GM21360 (cell line): ENCODE data around the gene DSCAML1.

Source experiments
- ATAC-seq: cut with Tn5 transposase; IDR thresholded peaks from one replicate; pipeline ENCODE4 v1.9.1; 2021; ENCODE audit warnings: mild to moderate bottlenecking, moderate library complexity; ENCODE audit not compliant: unreplicated experiment

Gene DSCAML1

DNA sequence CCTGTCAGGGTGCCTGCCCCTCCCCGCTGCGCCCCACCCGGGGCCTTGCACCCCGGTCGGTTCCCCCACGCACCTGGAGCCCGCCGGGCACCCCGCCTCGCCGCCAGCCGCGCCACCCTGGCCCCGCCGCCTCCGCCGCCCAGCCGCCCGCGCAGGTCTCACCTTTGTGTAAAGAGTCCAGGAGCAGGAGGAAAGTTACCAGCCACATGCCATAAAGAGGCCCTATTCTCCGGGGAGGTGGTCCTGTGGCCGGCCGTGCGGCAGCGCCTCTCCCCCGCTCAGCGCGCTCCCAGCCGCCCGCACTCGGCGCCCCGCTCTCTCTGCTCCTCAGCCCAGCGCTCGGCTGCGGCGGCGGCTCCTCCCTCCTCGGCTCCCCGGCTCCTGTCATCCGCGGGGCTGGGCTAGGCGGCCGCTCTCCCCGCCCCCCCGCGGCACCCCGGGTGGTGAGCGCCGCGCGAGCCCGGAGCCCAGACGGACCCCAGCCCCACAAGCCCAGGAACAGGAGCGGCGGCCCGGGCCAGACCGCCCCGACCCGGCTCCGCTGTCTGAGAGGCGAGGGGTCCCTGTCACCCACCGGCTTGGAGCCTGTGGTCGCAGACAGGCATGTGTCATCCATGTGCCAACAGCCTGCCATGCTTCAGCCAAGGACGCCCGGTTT lies at the start of gene DSCAML1:
DSCAML1 (minus strand) TSS at position 345 of the 658 bp plus-strand sequence; CDS start at position 208, 137 bp downstream.
- no peak for ATAC-seq

DNA sequence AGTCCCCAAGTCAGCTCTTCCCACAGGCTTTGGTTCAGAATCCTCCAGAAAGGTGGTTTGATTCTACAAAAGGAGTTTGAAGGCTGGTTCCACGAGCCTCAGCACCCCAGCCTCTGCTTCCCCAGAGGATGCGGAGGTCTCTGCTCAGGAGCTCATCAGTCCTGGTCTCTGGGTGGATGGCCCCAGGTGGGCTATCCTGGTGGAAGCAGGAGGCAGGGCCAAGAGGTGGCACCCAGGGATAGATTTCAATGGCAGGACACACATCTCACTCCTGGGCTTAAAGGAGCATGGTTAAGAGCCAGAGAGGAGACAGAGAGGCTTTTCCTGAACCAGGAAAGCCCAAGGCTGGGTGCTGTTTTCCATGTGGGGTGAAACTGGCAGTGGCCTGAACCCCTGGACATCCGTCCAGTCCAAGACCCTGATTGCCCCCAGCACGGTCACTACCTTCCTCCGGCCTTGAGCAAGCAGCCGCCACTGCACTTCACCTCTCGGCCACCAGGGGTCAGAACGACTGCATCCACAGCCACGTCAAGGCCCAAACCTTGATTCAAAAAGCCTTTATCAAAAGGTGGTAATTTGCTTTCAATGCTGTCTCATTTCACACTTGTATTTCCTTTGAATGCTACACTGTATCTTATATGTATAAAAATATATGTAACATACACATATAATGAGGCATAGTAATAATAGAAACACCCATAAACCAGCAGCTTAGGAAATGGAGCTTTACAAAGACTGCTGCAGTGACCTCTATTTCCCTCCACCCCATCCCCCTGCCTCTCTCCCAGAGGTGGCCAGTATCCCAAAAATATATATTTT lies 46.9 kb upstream of the DSCAML1 start:
- ATAC-seq: no peak

GRCh38 chr11:117842131-117842941 lies 45.3 kb upstream of the DSCAML1 start:
- ATAC-seq: no peak

DNA sequence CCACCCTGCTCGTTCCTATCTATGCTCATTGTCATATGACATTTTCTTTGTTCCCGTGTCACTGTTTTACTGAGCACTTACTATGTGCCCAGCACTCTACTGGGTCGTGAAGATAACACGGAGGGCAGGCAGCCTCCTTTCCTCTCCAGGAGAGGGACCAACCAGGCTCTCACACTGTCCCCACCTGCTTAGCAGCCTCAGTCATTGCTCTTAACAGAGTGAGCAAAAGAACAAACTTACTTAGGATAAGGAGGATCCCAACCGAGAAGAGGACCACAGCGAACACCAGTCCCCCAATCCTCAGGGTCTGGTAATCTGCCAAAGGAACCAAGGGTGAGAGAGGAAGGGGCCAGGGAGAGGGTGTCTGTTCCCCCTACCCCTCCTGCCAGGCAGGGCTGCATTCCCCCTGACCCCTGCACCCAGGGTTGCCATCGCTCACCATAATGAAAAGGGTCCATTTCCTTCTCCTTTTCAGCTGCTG lies 44.6 kb upstream of the DSCAML1 start:
- no peak for ATAC-seq

GRCh38 chr11:117840881-117841550 lies 44.0 kb upstream of the DSCAML1 start:
- no peak for ATAC-seq

DNA sequence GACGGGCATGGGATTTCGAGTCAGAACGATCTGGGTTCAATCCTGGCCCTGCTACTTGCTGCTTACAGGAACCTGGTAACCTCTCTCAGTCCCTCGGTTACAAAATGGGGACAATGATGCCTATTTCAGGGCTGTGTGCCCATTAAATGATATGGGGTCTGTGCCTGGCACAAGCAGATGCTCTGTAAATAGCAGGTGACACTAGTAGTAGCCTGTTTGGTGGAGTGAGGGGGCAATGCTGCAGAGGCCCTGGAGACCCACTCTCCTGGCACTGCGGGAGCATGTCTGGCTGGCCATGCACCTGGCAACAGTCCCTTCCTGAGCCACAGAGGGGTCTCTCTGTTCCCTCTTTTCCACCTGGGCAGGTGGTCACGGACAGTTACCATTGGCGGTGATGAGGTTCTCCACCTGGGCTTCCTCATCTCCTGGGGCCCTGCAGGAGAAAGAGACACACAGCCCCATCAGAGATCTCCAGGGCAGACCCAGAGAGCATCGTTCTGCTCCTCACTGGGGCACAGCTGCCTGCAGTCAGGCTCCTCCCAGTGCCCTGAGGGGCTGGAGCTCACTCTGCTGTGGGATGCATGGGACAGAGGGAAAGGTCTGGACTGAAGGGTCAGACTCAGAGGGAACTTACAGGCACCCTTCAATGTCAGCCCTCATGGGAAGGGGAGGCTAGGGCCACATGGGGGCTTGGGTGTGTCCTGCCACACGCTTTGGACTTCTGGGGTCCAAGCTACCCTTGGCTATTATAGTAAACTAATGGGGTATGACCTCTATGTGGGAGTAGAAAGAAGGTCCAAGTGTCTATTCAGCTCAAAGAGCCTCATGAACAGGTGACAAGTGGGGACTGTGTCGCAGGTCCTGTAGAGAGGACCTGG lies 43.2 kb upstream of the DSCAML1 start:
- ATAC-seq: no peak

DNA sequence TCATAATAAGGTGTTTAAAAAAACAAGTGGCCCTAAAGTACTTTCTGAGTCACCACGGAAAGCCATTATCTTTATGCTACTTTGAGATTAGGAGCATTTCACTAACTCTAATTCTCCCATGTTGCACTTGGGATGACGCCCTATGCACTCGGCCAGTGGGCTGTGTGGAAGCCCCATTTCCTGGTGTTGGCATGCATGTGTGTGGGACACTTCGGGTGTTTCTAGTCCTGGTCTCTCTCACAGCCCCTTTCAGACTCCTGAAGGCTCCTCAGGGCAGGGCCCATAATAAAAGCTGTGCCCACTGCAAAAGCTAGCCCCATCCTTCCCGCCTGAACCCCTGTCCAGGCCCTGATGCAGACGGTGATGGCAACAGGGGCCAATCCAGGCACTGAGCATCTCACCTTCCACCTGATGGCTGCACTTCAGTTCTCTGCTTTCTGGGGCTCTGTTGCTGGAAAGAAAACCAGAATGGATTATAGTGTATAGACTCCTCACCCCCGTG lies 42.4 kb upstream of the DSCAML1 start:
- no peak for ATAC-seq

DNA sequence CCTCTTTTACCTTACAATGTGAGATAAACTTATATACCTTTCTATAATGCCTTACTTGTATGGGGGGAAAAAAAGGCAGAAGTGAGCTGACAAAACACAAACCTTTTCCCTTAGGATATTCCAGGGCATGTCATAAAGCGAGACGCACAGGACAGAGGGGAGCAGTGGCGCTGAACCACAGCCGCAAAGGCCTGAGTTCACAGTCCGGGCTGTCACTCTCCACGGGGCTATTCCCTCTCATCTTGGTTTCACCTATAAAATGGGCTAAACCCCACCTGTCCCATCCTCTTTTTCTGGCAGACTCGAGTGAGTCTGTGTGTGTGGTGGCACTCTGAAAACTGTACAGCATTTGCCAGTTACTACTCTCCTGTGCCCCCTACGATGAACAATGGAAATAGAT lies 41.9 kb upstream of the DSCAML1 start:
- no peak for ATAC-seq

GRCh38 chr11:117837791-117838190 lies 40.8 kb upstream of the DSCAML1 start:
- ATAC-seq: no peak

GRCh38 chr11:117837070-117837776 lies 40.2 kb upstream of the DSCAML1 start:
- ATAC-seq: no peak

DNA sequence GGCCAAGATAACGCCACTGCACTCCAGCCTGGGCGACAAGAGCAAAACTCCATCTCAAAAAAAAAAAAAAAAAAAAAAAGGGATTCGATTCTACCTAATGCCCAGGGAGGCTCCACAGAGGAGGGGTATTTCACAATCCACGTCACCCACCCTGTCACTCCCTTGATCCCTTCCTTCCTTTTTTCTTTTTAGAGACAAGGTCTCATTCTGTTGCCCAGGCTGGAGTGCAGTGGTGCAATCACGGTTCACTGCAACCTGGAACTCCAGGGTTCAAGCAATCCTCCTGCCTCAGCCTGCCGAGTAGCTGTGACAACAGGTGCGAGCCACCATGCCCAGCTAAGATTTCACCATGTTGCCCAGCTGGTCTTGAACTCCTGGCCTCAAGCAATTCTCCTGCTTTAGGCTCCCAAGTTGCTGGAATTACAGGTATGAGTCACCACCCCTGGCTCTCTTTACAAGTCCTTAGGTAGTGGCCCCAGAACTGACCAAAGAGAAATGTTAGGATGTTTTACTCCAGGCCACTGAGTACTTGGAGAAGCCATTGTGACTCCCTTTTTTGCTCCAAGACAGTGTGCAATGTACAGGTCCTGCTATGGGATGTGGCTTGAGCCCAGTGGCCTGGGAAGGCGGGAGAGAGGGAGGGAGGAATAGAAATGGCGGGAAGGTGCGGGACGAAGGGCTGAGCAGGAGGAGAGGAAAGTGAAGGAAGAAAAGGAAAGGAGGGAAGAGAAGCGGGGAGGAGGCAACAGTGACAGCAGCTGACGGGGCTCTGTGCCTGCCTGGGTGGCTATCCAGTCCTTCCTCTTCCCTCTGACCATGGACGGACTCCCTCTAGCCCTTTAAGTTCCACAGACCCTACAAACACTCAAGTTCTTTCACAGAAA lies 39.3 kb upstream of the DSCAML1 start:
- ATAC-seq: no peak

DNA sequence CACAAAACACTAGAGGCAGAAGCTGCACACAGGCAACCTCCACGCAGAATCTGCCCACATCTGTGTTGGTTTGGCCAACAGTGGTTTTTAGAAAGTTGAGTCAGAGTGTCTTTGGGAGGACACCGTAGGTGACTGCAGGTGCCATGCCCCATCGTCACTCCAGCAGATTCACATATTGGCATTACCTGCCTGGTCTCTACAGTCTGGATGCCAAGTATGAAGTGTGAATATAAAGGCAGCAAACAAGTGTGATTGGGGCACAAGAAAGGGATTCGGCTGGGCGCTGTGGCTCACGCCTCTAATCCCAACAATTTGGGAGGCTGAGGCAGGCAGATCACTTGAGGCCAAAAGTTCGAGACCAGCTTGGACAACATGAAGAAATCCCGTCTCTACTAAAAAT lies 38.6 kb upstream of the DSCAML1 start:
- no peak for ATAC-seq

- no peak for ATAC-seq
Measured at GRCh38 chr11:117834838-117835443, 37.9 kb upstream of the DSCAML1 start.

DNA sequence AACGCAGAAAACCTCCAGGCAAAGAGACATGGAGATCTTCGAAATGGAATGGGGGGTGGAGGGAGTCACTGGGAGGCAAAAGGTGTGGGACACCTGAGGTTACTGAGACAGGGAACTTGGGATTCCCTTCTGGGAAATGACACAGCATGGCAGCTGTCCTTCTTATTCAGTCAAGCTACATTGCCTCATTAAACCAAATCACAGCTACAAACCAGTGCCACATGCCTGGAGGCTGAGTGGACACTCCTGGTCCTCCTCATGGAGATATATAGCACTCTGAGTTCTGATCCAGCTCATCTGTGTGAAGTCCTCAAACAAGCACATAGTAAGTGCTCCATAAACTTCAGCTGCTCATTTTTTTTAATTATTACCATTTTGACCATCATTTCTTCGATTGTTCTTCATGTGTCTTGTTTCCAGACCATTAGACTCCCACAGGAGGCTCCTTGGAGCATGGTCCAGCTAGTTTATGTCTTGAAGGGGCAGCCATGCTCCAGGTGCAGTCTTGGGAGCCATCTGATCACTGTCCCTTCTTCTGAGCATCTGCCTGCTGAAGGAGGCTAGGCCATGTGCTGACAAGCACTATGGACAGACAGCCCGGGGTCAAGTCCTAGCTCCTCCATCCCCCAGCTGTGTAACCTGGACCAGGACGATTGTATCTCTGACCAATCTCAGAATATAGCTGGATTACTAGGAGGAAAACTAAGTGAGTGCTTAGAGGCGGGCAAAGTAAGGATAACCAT lies 37.2 kb upstream of the DSCAML1 start:
- no peak for ATAC-seq

GRCh38 chr11:117833401-117833891 lies 36.4 kb upstream of the DSCAML1 start:
- no peak for ATAC-seq

GRCh38 chr11:117832511-117832910 lies 35.5 kb upstream of the DSCAML1 start:
- no peak for ATAC-seq
